ENCODE measurements around the gene MAN1C1. TPM values are rescaled to one million over a fixed set of nuclear protein-coding genes. Genes with fewer than 3 reads are reported as not detected.

MAN1C1 gene
- total RNA-seq, 4 donors from 2014 or later, result 14.6 to 25.1 (median 17.5) TPM

DNA sequence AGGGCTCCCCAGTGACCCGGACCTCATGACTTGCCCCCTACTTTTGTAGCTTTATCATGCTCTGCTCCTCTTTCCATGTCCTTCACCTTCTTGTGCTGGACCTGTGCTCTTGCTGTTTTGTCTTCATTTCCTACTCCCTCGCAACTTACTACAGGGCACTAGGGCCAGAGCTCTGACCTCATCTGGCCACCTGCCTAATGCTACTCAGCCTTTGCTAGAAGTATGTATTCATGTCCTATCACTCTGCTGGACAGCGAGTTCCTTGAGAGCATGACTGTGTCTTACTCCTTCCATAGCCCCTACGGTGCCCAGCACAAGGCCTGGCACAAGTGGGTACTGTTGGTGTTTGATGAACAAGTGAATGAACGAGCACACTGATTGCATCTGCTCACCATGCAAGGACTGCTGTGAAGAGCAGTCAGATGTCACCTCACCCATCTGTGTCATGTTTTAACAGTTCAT is 205.1 kb downstream of the MAN1C1 start:
- TF ChIP-seq POLR2A (IDR thresholded peaks at IDR 0.05) (no peak), EP300 (IDR thresholded peaks at IDR 0.05) (no peak)
- DNase-seq (ENCODE audit: low spot score in 2 of 2), result no peak
- 41 to 47% methylated on average over 5 of the region's 5 CpGs for WGBS, 2 donors
- no peaks in the 10 kb centered on the region for H3K9me3 ChIP-seq
- H3K27me3 ChIP-seq, result no peaks in the 10 kb centered on the region
- H3K36me3 ChIP-seq, result peaks cover 0 to 34% (median 8%) of the 10 kb centered on the region in 3 donors
- H3K27ac ChIP-seq, result peak overlapping the region in 3 of 4 donors; percentile 96 to 98 (median 97)
- H3K4me3 ChIP-seq, result peak overlapping the region in 2 of 4 donors; percentile 79 to 96
- peaks cover 0 to 53% (median 25%) of the 10 kb centered on the region in 4 donors for H3K4me1 ChIP-seq

DNA sequence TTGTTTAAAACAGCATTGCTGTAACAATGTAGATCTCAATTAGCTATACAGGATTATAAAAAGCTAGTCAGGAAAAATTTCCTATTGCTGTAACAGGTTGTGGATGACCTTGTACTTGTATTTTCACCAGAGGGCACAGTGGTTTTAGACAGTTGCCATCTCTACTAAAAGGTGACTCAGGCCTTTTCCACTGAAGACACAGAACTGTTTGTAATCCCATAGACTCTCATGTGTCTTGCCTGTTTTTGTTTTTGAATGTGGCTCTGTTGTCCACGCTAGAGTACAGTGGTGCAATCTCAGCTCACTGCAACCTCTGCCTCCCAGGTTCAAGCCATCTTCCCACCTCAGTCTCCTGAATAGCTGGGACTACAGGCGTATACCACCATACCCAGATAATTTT is 209.0 kb downstream of the MAN1C1 start:
- H3K9me3 ChIP-seq, result no peaks in the 10 kb centered on the region
- H3K36me3 ChIP-seq, result peaks cover under 1 to 68% (median 18%) of the 10 kb centered on the region in 3 donors
- DNase-seq (ENCODE audit: low spot score in 2 of 2), result no peak
- no peaks in the 10 kb centered on the region for H3K27me3 ChIP-seq
- TF ChIP-seq EP300 (IDR thresholded peaks at IDR 0.05), result no peak
- TF ChIP-seq POLR2A (IDR thresholded peaks at IDR 0.05), result no peak
- TF ChIP-seq, protein P1, sequence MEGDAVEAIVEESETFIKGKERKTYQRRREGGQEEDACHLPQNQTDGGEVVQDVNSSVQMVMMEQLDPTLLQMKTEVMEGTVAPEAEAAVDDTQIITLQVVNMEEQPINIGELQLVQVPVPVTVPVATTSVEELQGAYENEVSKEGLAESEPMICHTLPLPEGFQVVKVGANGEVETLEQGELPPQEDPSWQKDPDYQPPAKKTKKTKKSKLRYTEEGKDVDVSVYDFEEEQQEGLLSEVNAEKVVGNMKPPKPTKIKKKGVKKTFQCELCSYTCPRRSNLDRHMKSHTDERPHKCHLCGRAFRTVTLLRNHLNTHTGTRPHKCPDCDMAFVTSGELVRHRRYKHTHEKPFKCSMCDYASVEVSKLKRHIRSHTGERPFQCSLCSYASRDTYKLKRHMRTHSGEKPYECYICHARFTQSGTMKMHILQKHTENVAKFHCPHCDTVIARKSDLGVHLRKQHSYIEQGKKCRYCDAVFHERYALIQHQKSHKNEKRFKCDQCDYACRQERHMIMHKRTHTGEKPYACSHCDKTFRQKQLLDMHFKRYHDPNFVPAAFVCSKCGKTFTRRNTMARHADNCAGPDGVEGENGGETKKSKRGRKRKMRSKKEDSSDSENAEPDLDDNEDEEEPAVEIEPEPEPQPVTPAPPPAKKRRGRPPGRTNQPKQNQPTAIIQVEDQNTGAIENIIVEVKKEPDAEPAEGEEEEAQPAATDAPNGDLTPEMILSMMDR (IDR thresholded peaks at IDR 0.05), result no peak
- 76 to 83% methylated on average over 2 of the region's 2 CpGs for WGBS, 2 donors
- H3K27ac ChIP-seq, result no peak overlapping the region
- H3K4me1 ChIP-seq, result peaks cover 0 to 33% (median 14%) of the 10 kb centered on the region in 4 donors
- H3K4me3 ChIP-seq, result no peak overlapping the region

DNA sequence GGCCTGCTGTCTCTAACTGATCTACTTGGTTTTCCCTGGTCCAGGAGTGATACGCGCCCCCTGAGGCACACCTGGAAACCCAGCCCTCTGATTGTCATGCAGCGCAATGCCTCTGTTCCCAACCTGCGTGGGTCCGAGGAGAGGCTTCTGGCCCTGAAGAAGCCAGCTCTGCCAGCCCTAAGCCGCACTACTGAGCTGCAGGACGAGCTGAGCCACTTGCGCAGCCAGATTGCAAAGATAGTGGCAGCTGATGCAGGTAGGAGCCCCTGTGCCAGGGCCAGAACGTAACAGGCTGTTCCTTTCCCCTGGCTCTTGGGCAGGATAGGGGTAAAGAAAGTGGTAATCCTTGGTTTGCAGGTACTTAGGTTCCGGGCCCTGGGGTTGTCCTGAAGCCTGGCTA is 210.0 kb downstream of the MAN1C1 start:
- DNase-seq (ENCODE audit: low spot score in 2 of 2), result no peak
- Histone ChIP-seq H3K36me3 (peaks cover 3 to 78% (median 24%) of the 10 kb centered on the region in 3 donors), H3K27ac (no peak overlapping the region), H3K4me1 (peaks cover 0 to 25% (median 5%) of the 10 kb centered on the region in 4 donors), H3K9me3 (no peaks in the 10 kb centered on the region), H3K4me3 (no peak overlapping the region), H3K27me3 (no peaks in the 10 kb centered on the region)
- TF ChIP-seq, protein P1 (IDR thresholded peaks at IDR 0.05), result no peak
- TF ChIP-seq EP300 (IDR thresholded peaks at IDR 0.05), result no peak
- no peak for TF ChIP-seq POLR2A (IDR thresholded peaks at IDR 0.05)
- WGBS, 2 donors, result 83 to 98% methylated on average over 7 to 10 of the region's 10 CpGs

DNA sequence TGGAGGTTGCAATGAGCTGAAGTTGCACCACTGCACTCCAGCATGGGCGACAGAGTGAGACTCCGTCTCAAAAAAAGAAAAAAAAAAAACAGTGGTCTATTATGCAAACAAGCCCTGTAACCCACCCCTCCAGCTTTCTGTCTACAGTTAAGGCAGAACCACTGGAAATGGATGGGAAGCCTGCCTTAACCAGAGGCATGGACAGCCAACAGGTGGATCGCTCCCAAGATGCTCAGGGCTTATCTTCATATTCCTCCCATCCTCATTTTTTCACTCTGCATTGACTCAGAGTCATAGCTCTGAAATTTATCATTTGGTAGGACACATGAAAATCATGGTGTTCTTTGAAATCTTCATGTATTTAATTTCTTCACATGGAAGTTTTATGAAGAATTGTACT is 211.9 kb downstream of the MAN1C1 start:
- Histone ChIP-seq H3K27me3 (no peaks in the 10 kb centered on the region), H3K36me3 (peaks cover 3 to 89% (median 30%) of the 10 kb centered on the region in 3 donors), H3K9me3 (no peaks in the 10 kb centered on the region), H3K4me1 (peaks cover 0 to 11% (median 0%) of the 10 kb centered on the region in 4 donors), H3K27ac (no peak overlapping the region), H3K4me3 (no peak overlapping the region)
- WGBS, 2 donors, result 50 to 53% methylated on average over 3 of the region's 3 CpGs
- TF ChIP-seq POLR2A (IDR thresholded peaks at IDR 0.05) (no peak), EP300 (IDR thresholded peaks at IDR 0.05) (no peak)
- TF ChIP-seq, protein P1 (IDR thresholded peaks at IDR 0.05), result no peak
- no peak for DNase-seq (ENCODE audit: low spot score in 2 of 2)

DNA sequence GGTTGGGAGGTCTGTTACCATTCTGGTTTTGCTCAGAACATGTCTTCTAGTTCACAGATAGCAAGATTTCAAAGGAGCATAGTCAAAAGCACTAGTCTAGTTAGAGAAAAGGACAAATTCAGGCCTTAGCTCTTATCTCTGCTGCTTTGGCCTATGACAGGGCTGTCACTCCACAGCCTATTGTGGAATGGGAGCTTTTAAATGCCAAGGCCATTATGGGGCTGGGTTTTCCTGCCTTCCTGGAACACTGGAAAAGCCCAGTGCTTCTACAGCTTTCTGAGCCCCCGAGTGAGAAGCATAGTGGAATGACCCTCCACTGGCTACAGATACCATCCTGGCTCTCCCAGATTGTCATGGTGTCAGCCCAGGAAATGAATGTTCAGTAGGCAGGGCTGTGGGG is 212.5 kb downstream of the MAN1C1 start:
- peaks cover 3 to 89% (median 30%) of the 10 kb centered on the region in 3 donors for H3K36me3 ChIP-seq
- WGBS, 2 donors, result 71 to 94% methylated on average over 1 of the region's 1 CpG

More for the DNA sequence above, 212.5 kb downstream of the MAN1C1 start:
- Histone ChIP-seq H3K27ac (no peak overlapping the region), H3K27me3 (no peaks in the 10 kb centered on the region), H3K4me1 (peaks cover 0 to 6% (median 0%) of the 10 kb centered on the region in 4 donors), H3K9me3 (no peaks in the 10 kb centered on the region), H3K4me3 (no peak overlapping the region)
- TF ChIP-seq EP300 (IDR thresholded peaks at IDR 0.05) (no peak), POLR2A (IDR thresholded peaks at IDR 0.05) (no peak)
- TF ChIP-seq, protein P1 (IDR thresholded peaks at IDR 0.05), result no peak
- DNase-seq (ENCODE audit: low spot score in 2 of 2), result no peak
